ENCODE measurements around the gene SLC39A1. TPM values are rescaled to one million over a fixed set of nuclear protein-coding genes. Genes with fewer than 3 reads are reported as not detected.
"Not testable (repeated sequence)": the region's sequence is repeated elsewhere in the genome, so short reads cannot be mapped to it uniquely, and the experiment has no call there.

The SLC39A1 gene
- total RNA-seq (2014; rRNA removed; shearing (Covaris generic)), result 120 and 138 TPM in 2 replicates

DNA sequence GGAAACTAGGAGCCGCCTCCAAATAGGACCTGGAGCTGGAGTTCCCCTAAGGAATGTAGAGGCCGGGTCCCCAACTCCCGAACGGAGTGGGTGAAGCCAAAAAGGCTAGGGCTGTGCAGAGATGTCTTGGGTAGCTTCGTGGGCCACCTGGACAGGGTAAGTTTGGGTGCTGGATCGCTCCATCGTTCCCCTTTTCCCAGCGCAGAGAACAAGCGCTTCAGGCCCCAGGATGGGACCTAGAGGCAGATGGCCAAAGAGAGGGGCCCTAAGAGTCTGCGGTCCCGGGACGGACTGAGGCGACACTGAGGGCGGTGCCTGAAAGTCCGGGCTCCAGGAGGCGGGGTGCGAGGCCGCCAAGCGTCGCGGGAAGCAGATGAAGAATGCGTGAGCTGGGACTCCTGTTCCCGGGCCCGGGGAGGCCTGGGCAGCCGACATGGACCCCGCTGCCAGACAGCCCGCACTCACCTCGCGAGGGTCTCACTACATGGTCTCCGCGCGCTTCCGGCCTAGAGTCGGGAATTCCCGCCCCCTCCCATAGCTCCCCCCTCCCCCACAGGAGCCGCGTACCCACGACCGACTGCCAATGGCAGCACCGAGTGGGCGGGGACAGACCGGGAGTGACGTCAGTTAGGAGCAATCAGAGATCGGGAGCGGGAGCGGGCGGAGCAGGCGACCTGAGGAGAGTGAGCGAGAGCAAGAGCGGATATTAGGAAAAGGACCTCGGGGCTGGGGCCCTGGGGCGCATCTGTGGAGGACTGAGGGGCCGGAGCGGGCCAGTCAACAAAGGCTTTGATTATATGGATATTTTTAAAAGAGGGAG, at the start of gene SLC39A1:
Gene SLC39A1, minus strand, starts transcription at position 508 of the 820 bp plus-strand sequence. CDS start 822 bp downstream, outside the sequence.
- DNase-seq (ENCODE audit: low read depth), result peak; percentile 96

GRCh38 chr1:154012543-154012942, 49.2 kb upstream of the SLC39A1 start:
- DNase-seq (ENCODE audit: low read depth), result not testable (repeated sequence)

GRCh38 chr1:154012129-154012528, 48.8 kb upstream of the SLC39A1 start:
- no peak for DNase-seq (ENCODE audit: low read depth)

- DNase-seq (ENCODE audit: low read depth), result peak; percentile 65
These were observed 42.8 kb upstream of the SLC39A1 start for GRCh38 chr1:154006136-154006535.

DNA sequence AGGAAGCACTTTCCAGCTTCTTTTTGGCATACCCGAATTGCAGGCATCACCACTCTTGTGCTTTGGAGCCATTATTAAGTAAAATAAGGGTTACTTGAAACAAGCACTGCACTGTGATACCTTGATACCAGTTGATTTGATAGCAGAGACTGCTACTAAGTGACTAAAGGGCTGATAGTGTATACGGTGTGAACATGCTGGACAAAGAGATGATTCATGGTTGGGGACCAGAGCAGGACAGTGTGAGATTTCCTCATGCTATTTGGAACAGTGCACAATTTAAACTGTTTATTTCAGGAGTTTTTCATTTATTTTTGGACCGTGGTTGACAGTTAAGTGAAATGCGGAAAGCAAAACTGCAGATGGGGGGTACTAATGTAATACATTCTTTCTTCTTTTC, 37.1 kb upstream of the SLC39A1 start:
- DNase-seq (ENCODE audit: low read depth), result no peak

DNA sequence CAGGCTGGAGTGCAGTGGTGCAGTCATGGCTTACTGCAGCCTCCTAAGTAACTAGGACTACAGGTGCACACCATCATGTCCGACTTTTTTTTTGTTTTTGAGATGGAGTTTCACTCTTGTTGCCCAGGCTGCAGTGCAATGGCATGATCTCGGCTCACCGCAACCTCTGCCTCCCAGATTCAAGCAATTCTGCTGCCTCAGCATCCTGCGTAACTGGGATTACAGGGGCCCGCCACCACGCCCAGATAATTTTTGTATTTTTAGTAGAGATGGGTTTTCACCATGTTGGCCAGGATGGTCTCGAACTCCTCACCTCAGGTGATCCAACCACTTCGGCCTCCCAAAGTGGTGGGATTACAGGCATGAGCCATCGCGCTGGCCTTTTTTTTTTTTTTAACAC, 33.5 kb upstream of the SLC39A1 start:
- not testable (repeated sequence) for DNase-seq (ENCODE audit: low read depth)

DNA sequence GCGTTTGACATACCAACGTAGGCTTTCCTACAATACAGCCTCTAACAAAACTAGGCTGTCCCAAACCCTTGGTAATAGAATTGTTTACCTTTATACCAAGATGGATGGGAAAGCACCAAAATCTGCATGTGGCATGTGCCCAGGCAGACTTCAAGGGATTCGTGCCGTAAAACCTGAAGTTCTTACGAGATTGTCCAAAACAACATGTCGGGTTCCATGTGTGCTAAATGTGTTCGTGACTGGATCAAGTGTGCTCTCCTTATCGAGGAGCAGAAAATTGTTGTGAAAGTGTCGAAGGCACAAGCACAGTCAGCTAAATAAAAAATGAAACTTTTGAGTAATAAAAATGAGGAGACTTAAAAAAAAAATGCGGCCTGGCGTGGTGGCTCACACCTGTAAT, 32.3 kb upstream of the SLC39A1 start:
- DNase-seq (ENCODE audit: low read depth), result no peak

GRCh38 chr1:153995202-153995601, 31.9 kb upstream of the SLC39A1 start:
- DNase-seq (ENCODE audit: low read depth), result no peak

- DNase-seq (ENCODE audit: low read depth), result no peak
These were observed 28.5 kb upstream of the SLC39A1 start for GRCh38 chr1:153991806-153992205.

GRCh38 chr1:153991151-153991630, 27.9 kb upstream of the SLC39A1 start:
- DNase-seq (ENCODE audit: low read depth), result no peak

DNA sequence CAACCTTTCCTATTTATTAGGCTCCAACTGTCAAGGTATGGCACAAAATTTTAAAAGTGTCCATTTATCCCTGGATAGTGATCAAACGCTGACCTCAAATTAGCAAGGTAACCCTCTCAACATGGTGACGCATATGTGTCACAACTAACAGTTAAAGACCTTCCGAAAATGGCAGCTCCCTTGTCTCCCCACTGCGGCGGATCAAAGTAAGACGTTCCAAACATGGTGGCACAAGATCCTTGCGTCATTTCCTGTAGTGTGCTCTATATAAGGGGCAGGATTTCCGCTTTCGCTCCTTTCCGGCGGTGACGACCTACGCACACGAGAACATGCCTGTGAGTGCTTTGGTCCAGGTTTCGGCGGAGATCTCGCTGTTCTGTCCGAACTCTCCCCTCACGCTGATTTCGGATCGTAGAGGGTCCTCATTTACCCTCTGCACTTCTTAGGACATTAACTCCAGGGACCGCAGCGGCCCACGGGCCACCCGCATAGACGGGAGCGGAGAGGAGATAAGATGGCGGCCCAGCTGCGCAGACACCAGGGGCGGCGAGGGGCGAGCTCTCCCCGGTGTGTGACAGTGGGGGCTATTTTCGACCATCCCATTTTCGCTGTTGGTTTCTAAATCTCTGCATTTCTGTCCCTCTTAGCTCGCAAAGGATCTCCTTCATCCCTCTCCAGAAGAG, 27.3 kb upstream of the SLC39A1 start, which contains the start of gene RPS27:
Gene RPS27, plus strand, starts transcription at position 295 of the 683 bp plus-strand sequence. Its CDS starts 35 bp downstream, at position 330.
- peak; percentile 98 for DNase-seq (ENCODE audit: low read depth)

- DNase-seq (ENCODE audit: low read depth), result no peak
These were observed 24.3 kb upstream of the SLC39A1 start for GRCh38 chr1:153987621-153988020.

DNA sequence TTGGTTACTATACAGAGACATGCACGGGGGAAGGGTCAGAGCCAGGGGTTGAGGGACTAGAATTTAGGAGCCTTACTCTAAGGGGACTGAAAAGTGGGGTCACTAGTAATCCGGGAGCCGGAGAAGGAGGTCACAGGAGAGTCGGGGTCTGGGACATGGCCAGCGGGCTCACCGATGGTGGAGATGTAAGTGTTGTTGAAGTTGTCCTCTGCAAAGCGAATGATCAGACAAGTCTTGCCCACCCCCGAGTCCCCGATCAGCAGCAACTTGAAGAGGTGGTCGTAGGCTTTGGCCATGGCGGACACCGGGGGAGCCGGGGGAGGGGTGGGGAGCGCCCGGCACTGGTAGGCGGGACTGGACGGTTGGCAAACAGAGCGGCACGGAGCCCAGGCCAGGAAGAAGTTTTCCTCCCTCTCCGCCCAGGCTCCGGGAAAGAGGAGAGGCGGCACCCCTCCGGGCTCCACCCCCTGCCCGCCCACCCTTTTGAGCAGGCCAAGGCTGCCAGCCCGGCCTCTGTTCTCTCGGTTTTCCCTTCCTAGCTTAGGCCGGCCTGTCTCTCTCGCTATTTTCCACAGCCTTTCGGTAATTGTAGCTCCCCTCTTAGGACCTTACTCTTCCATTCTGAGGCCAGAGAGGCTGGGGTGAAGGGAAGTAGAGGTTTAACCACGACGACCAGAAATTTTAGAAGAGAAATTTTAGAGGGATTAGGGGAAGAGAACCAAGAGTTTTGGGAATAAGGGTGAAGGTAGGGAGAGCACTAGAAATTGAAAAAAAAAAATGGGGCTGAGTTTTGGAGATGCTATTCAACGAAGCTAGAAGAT, 22.8 kb upstream of the SLC39A1 start, which contains the start of gene RAB13:
Gene RAB13, minus strand, starts transcription at position 399 of the 821 bp plus-strand sequence. Its CDS starts 103 bp downstream, at position 296.
- peak; percentile 86 for DNase-seq (ENCODE audit: low read depth)

- DNase-seq (ENCODE audit: low read depth), result peak; percentile 74
These were observed 22.1 kb upstream of the SLC39A1 start for GRCh38 chr1:153985341-153985912.

DNA sequence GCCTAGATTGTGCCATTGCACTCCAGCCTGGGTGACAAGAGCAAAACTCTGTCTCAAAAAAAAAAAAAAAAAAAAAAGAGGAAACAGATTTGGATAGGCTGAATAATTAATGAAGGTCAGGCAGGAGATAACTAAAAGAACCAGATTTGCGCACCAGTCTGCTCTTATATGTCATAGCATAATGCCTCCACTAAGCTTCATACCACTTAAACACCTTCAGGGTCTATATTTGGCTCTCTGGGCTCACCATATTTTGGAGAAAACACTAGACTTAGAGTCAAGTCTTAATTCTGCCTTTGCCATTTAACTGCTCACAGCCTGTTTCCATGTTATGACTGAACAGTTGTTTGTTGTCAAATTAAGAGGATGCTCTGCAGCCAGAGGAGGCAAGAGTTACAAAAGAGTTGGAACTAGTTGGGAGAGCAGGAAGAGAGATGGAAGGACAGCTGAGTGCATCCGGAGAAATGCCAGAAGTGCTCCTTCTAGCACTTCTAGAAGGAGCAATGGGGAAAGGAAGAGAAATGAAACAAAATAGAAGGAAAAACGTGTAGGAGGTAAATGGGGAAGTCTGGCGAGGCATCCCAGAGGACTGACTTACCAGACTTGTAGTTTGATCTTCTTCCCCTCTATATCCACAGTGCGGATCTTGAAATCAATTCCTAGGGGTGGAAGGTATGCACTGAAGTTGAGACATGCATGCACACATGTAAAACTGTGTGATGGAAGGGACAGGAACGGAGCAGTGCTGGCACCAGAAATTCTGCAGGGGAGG, 21.0 kb upstream of the SLC39A1 start:
- DNase-seq (ENCODE audit: low read depth), result no peak

- not testable (repeated sequence) for DNase-seq (ENCODE audit: low read depth)
These were observed 18.4 kb upstream of the SLC39A1 start for GRCh38 chr1:153981735-153982134.

DNA sequence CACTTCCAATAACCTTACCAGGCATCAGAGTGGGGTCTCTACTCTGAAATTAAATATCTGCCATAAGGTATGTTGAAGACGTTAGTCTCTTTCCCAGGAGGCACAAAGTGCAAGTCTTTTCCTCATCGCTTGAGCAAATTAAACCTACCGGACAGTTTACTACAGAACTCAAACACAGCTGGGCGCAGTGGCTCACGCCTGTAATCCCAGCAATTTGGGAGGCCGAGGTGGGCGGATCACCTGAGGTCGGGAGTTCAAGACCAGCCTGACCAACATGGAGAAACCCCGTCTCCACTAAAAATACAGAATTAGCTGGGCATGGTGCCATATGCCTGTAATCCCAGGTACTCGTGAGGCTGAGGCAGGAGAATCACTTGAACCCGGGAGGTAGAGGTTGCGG, 15.8 kb upstream of the SLC39A1 start:
- not testable (repeated sequence) for DNase-seq (ENCODE audit: low read depth)

GRCh38 chr1:153978274-153978909, 15.1 kb upstream of the SLC39A1 start:
- no peak for DNase-seq (ENCODE audit: low read depth)

DNA sequence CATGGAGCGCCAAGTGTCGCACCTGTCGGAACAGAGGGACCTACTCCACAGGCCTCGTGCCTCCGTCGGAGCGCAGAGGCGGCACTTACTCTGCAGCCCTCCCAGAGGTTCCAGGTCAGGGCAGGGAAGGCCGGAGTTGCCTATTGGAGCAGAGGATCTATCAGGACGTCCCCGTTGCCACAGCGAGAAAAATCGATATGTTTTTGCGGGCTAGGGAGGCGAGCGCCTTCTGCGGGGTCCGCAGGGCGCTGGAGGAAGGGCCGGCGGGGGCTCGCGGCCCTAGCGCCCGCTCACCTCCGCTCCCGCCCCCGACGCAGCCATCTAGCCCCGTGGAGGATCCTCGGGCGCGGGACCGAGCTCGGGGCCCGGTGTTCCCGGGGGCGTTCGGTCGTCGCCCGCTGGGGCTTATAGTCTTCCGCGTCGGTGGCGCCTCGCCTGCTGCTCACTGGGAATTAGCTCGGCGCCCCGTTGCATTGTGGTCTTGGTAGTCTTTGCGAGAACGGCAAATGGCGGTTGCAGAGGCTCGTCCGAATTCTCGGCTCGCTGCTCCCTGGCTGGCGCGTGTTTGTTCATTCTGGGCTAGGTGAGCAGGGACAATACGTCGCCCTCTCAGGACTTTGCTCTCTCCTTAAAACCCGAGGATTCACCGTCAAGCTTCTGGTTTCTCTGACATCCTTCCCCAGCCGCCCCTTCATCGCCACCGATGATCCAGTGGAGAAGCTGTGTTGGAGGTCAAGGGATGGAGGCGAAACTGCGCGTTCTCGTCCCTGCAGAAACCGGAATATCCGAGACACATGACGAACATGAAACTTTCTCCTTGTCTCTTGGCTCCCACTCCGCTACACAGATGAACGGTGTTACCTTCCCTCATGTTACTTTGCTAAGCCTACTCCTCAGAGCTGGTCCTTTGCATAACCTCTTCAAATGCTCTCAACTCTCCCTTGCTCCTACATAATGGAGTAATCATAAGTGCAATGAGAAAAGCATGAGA, 14.2 kb upstream of the SLC39A1 start, which contains the start of gene JTB:
Gene JTB, minus strand, starts transcription at position 425 of the 991 bp plus-strand sequence. Its CDS starts 422 bp downstream, at position 3.
- peak; percentile 87 for DNase-seq (ENCODE audit: low read depth)

All from M059J (cell line).